H1 (cell line): Measurements from ENCODE around the gene CAMSAP1. TPM values are rescaled to one million over a fixed set of nuclear protein-coding genes. Genes with fewer than 3 reads are reported as not detected.

Experiments
- BRCA1 ChIP-seq: IDR thresholded peaks from 2 replicates; pipeline ENCODE4 v1.6.1; 2012; ENCODE audit warnings: low read depth, low read length, improper control_type of control experiment
- CEBPB ChIP-seq: IDR thresholded peaks from 2 replicates; pipeline ENCODE4 v1.6.1; 2012; ENCODE audit warnings: low read depth, low read length
- EGR1 ChIP-seq: IDR thresholded peaks from 2 replicates; pipeline ENCODE4 v1.6.1; 2011; ENCODE audit warnings: low read depth, low read length, borderline replicate concordance
- KDM1A ChIP-seq: fragments of 200-600, 300-600 bp; sonication (generic); IDR thresholded peaks from 2 replicates; pipeline ENCODE4 v1.7.1; 2016; ENCODE audit warnings: mild to moderate bottlenecking, low read length, borderline replicate concordance
- SP4 ChIP-seq: IDR thresholded peaks from 2 replicates; pipeline ENCODE4 v1.6.1; 2012; ENCODE audit warnings: low read length, inconsistent platforms
- SRF ChIP-seq: IDR thresholded peaks from 2 replicates; pipeline ENCODE4 v1.6.1; 2011; ENCODE audit warnings: mild to moderate bottlenecking, low read depth, low read length, moderate library complexity
- TAF1 ChIP-seq: IDR thresholded peaks from 2 replicates; pipeline ENCODE4 v1.6.1; 2011; ENCODE audit warnings: mild to moderate bottlenecking, low read depth, low read length
- ZNF274 ChIP-seq: IDR thresholded peaks from 2 replicates; pipeline ENCODE4 v1.7.0; 2012; ENCODE audit warnings: low read length, borderline replicate concordance; ENCODE audit errors: extremely low read depth
- polyA plus RNA-seq, 7 experiments: library from polyadenylated mRNA; depleted of rRNA in 3 of 7; stranded (reverse) in 5 of 7; unstranded in 2 of 7; fragments of >200 nt in 5 of 7; fragments of 200-250 nt in 2 of 7; gene quantifications; 1 replicate in 5 of 7; 2 replicates in 1 of 7; 4 replicates in 1 of 7; pipeline versions ENCODE4 v1.2.1 to v1.2.3, GENCODE V29; 2011 to 2013; ENCODE audit warnings: missing spikeins in 2 of 7, mixed read lengths in 2 of 7
- total RNA-seq: library from RNA; stranded (reverse); fragmentation: NEBNext Ultra II Directional; extraction: Animal tissue kit (Norgen Biotek cat#: 25700); gene quantifications from 2 replicates; pipeline ENCODE4 v1.2.1, GENCODE V29; 2021
- TF ChIP-seq, protein P1 (sequence below): fragments of 300-600 bp; sonication (generic); IDR thresholded peaks from 2 replicates; pipeline ENCODE4 v1.7.1; 2012; ENCODE audit warnings: low read length, moderate library complexity, mild to moderate bottlenecking, inconsistent platforms; ENCODE audit not compliant: insufficient replicate concordance
- TF ChIP-seq, protein P2 (sequence below): IDR thresholded peaks from 2 replicates; pipeline ENCODE4 v1.6.1; 2012; ENCODE audit warnings: inconsistent platforms

CAMSAP1 gene
- total and polyA plus RNA-seq, 2 of the 8 experiments (the other 6 are each of a cell fraction or from before 2014, with no cell fraction given) = 13.4 to 44.0 TPM

DNA sequence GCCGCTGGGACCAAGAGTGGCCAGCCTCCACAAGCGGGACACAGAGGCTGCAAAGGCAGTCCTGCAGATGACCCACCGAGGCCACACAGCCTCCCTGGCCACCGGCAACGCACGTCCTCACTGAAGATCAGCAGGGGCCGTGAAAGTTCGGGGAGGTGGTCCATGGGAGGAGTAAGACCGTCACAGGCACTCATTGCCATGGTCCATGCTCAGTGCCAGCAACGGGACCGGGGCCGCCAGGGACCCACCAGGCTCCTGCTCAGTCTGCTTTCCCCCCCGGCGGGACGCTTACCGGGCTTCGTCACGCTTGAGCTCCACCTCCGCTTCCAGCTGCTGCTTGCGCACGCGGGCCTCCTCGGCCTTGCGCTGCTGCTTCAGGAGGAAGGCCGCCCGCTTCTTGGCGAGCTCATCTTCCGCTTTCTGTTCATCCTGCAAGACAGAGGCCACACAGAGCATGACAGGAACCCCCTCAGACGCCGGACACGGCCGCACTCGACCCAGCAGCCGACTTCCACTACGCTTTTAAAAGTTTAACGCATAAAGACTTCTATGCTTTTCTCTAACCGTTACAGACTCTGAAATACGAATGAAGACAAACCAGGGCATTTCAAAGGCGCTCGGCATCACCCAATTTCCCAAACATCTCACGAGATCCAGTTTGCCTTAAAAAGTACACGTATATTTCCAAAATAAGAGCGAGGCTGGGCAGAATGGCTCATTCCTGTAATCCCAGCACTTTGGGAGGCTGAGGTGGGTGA lies 88.4 kb downstream of the CAMSAP1 start (continued):
- TF ChIP-seq, protein P1, sequence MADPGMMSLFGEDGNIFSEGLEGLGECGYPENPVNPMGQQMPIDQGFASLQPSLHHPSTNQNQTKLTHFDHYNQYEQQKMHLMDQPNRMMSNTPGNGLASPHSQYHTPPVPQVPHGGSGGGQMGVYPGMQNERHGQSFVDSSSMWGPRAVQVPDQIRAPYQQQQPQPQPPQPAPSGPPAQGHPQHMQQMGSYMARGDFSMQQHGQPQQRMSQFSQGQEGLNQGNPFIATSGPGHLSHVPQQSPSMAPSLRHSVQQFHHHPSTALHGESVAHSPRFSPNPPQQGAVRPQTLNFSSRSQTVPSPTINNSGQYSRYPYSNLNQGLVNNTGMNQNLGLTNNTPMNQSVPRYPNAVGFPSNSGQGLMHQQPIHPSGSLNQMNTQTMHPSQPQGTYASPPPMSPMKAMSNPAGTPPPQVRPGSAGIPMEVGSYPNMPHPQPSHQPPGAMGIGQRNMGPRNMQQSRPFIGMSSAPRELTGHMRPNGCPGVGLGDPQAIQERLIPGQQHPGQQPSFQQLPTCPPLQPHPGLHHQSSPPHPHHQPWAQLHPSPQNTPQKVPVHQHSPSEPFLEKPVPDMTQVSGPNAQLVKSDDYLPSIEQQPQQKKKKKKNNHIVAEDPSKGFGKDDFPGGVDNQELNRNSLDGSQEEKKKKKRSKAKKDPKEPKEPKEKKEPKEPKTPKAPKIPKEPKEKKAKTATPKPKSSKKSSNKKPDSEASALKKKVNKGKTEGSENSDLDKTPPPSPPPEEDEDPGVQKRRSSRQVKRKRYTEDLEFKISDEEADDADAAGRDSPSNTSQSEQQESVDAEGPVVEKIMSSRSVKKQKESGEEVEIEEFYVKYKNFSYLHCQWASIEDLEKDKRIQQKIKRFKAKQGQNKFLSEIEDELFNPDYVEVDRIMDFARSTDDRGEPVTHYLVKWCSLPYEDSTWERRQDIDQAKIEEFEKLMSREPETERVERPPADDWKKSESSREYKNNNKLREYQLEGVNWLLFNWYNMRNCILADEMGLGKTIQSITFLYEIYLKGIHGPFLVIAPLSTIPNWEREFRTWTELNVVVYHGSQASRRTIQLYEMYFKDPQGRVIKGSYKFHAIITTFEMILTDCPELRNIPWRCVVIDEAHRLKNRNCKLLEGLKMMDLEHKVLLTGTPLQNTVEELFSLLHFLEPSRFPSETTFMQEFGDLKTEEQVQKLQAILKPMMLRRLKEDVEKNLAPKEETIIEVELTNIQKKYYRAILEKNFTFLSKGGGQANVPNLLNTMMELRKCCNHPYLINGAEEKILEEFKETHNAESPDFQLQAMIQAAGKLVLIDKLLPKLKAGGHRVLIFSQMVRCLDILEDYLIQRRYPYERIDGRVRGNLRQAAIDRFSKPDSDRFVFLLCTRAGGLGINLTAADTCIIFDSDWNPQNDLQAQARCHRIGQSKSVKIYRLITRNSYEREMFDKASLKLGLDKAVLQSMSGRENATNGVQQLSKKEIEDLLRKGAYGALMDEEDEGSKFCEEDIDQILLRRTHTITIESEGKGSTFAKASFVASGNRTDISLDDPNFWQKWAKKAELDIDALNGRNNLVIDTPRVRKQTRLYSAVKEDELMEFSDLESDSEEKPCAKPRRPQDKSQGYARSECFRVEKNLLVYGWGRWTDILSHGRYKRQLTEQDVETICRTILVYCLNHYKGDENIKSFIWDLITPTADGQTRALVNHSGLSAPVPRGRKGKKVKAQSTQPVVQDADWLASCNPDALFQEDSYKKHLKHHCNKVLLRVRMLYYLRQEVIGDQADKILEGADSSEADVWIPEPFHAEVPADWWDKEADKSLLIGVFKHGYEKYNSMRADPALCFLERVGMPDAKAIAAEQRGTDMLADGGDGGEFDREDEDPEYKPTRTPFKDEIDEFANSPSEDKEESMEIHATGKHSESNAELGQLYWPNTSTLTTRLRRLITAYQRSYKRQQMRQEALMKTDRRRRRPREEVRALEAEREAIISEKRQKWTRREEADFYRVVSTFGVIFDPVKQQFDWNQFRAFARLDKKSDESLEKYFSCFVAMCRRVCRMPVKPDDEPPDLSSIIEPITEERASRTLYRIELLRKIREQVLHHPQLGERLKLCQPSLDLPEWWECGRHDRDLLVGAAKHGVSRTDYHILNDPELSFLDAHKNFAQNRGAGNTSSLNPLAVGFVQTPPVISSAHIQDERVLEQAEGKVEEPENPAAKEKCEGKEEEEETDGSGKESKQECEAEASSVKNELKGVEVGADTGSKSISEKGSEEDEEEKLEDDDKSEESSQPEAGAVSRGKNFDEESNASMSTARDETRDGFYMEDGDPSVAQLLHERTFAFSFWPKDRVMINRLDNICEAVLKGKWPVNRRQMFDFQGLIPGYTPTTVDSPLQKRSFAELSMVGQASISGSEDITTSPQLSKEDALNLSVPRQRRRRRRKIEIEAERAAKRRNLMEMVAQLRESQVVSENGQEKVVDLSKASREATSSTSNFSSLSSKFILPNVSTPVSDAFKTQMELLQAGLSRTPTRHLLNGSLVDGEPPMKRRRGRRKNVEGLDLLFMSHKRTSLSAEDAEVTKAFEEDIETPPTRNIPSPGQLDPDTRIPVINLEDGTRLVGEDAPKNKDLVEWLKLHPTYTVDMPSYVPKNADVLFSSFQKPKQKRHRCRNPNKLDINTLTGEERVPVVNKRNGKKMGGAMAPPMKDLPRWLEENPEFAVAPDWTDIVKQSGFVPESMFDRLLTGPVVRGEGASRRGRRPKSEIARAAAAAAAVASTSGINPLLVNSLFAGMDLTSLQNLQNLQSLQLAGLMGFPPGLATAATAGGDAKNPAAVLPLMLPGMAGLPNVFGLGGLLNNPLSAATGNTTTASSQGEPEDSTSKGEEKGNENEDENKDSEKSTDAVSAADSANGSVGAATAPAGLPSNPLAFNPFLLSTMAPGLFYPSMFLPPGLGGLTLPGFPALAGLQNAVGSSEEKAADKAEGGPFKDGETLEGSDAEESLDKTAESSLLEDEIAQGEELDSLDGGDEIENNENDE = no peak
- no peak for TF ChIP-seq CEBPB
- no peak for TF ChIP-seq KDM1A
- TF ChIP-seq SRF = no peak
- no peak for TF ChIP-seq TAF1
- no peak for TF ChIP-seq BRCA1
- TF ChIP-seq ZNF274 = no peak
- TF ChIP-seq, protein P2, sequence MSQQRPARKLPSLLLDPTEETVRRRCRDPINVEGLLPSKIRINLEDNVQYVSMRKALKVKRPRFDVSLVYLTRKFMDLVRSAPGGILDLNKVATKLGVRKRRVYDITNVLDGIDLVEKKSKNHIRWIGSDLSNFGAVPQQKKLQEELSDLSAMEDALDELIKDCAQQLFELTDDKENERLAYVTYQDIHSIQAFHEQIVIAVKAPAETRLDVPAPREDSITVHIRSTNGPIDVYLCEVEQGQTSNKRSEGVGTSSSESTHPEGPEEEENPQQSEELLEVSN = no peak
- no peak for TF ChIP-seq SP4
- TF ChIP-seq EGR1 = no peak
